ENCODE measurements around the gene NDUFB6. TPM values are rescaled to one million over a fixed set of nuclear protein-coding genes. Genes with fewer than 3 reads are reported as not detected.
A peak's percentile ranks its signal among the peaks of the same experiment; 100 is the strongest.
"Not testable (repeated sequence)": the region's sequence is repeated elsewhere in the genome, so short reads cannot be mapped to it uniquely, and the experiment has no call there.

The NDUFB6 gene
- total RNA-seq, 1 experiment from 2014 or later: 95.6 TPM

DNA sequence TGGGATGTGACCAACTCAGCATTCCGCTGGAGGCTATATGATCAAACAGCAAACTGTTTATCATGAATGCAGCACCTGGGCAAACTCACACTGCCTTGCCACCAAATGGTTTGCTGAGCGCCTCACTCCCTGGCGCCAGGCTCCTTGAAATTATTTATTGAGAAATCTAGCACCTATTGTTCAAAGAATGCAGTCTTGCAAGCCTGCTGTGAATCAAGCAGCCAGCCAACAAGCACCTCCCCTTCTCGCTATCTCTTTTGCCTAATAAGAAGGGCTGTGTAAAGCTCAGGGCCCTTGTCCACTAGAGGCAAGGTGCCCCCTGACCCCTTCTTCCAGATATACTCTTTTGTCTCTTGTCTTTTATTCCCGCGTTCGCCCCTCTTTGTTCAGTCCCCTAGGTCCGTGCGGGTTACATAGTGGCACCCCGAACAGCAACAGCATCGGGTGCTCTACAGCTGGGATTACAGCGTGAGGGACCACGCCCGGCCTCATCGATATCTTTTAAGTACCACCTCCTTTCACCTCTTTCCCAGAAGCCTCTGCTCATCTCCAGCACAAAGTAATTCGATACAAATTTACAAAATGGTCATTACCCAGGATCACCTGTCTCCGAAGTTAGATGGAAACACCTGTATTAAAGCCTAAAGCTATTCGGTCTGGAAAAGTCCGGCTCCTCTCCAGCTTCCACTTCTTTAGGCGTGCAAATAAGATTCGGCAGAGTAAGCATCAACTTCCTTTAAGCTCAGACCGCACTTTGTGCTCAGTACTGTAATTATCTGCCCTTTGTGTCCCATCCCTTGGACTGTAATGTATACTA is 47.9 kb downstream of the NDUFB6 start:
- Histone ChIP-seq H3K4me2 (ENCODE audit: low read depth, low read length, poor library complexity, severe bottlenecking) (peak overlapping the region; percentile 98), H3K9me3 (ENCODE audit: low read length) (no peaks in the 10 kb centered on the region), H2AFZ (ENCODE audit: low read length) (peak overlapping the region; percentile 88; the same call in 1 of the 2 replicates), H4K20me1 (ENCODE audit: insufficient read depth, low read depth, low read length) (no peaks in the 10 kb centered on the region), H3K79me2 (ENCODE audit: low read length) (peaks cover 31% of the 10 kb centered on the region), H3K4me1 (ENCODE audit: low read length) (peaks cover 30% of the 10 kb centered on the region), H3K9me2 (replicated peaks; ENCODE audit: insufficient read depth, low read length) (no peaks in the 10 kb centered on the region), H3K27ac (ENCODE audit: low read length) (peak overlapping the region; percentile 70), H3K4me3 (ENCODE audit: low read length) (peak overlapping the region; percentile 87), H3K36me3 (ENCODE audit: insufficient read depth, low read length) (peaks cover 5% of the 10 kb centered on the region; the same call in 1 of the 2 replicates), H3K9ac (ENCODE audit: low read length) (peak overlapping the region; percentile 80), H3K27me3 (ENCODE audit: low read length) (no peaks in the 10 kb centered on the region)
- no peak for DNase-seq

DNA sequence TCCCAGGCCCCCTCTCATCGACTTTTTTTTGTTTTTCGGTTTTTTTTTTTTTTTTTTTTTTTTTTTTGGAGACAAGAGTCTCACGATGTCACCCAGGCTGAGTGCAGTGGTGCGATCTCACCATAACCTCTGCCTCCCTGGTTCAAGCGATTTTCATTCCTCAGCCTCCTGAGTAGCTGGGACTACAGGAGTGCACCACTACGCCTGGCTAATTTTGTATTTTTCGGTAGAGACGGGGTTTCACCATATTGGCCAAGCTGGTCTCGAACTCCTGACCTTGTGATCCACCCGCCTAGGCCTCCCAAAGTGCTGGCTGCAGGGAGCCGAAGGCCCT is 48.4 kb downstream of the NDUFB6 start:
- not testable (repeated sequence) for H3K27me3 ChIP-seq (ENCODE audit: low read length); H3K27ac ChIP-seq (ENCODE audit: low read length); H3K9me2 ChIP-seq (replicated peaks; ENCODE audit: insufficient read depth, low read length); H3K9me3 ChIP-seq (ENCODE audit: low read length); H4K20me1 ChIP-seq (ENCODE audit: insufficient read depth, low read depth, low read length); H3K4me2 ChIP-seq (ENCODE audit: low read depth, low read length, poor library complexity, severe bottlenecking); H3K36me3 ChIP-seq (ENCODE audit: insufficient read depth, low read length); H3K9ac ChIP-seq (ENCODE audit: low read length); DNase-seq; H2AFZ ChIP-seq (ENCODE audit: low read length); H3K4me3 ChIP-seq (ENCODE audit: low read length)
- H3K79me2 ChIP-seq (ENCODE audit: low read length): peaks cover 31% of the 10 kb centered on the region
- peaks cover 30% of the 10 kb centered on the region for H3K4me1 ChIP-seq (ENCODE audit: low read length)

DNA sequence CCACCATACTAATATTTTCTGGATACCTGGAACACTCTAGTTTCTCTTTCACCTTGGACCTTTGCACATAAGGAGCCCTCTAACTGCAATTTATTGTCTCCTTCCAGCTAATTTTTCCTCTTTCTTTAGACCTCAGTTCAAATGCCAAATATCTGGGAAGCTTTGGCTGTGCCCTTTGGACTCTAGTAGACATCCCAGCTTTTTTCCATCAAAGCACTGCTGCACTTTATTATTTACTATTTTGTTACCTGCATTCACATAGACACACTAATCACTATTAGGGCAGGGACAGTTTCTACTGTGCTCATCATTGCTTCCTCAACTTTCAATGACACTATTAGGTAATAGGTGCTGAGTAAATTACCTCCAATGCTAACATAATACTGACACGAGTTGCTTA is 49.0 kb downstream of the NDUFB6 start:
- H3K9ac ChIP-seq (ENCODE audit: low read length): no peak overlapping the region
- peaks cover 13% of the 10 kb centered on the region; the same call in 1 of the 2 replicates for H3K36me3 ChIP-seq (ENCODE audit: insufficient read depth, low read length)
- no peaks in the 10 kb centered on the region for H4K20me1 ChIP-seq (ENCODE audit: insufficient read depth, low read depth, low read length)
- H3K4me2 ChIP-seq (ENCODE audit: low read depth, low read length, poor library complexity, severe bottlenecking): peak overlapping the region; percentile 6
- H3K4me1 ChIP-seq (ENCODE audit: low read length): peaks cover 30% of the 10 kb centered on the region
- H2AFZ ChIP-seq (ENCODE audit: low read length): no peak overlapping the region
- H3K27me3 ChIP-seq (ENCODE audit: low read length): no peaks in the 10 kb centered on the region
- no peak overlapping the region for H3K4me3 ChIP-seq (ENCODE audit: low read length)
- H3K79me2 ChIP-seq (ENCODE audit: low read length): peaks cover 31% of the 10 kb centered on the region
- no peaks in the 10 kb centered on the region for H3K9me2 ChIP-seq (replicated peaks; ENCODE audit: insufficient read depth, low read length)
- no peak for DNase-seq
- no peak overlapping the region for H3K27ac ChIP-seq (ENCODE audit: low read length)
- 0 out of 2 replicates have a peak, but pooled peaks cover 4% of the 10 kb centered on the region for H3K9me3 ChIP-seq (ENCODE audit: low read length)

DNA sequence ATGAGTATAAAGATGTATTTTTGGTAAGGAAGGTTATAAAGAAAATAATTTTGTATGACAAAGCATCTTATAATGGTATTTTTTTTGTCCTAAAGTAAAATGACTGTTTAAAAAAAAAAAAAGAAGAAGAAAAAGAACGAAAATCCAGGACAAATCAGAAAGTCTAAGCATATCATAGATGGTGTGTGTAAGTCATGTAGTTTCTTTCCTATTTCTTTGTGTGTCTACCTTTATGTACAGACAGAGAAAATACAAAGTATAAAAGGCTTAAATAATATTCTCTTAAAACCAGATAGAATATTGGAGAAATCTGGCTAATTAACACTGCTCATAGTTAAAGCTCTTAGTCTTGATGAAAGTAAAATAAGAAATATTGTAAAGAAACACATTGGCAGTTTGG is 54.7 kb downstream of the NDUFB6 start:
- H3K27me3 ChIP-seq (ENCODE audit: low read length): no peaks in the 10 kb centered on the region
- H3K79me2 ChIP-seq (ENCODE audit: low read length): peaks cover 8% of the 10 kb centered on the region; the same call in 1 of the 2 replicates
- H3K9me2 ChIP-seq (replicated peaks; ENCODE audit: insufficient read depth, low read length): no peaks in the 10 kb centered on the region
- peaks cover 21% of the 10 kb centered on the region; the same call in 1 of the 2 replicates for H3K36me3 ChIP-seq (ENCODE audit: insufficient read depth, low read length)
- no peak overlapping the region for H3K4me3 ChIP-seq (ENCODE audit: low read length)
- DNase-seq: no peak
- H2AFZ ChIP-seq (ENCODE audit: low read length): no peak overlapping the region
- no peak overlapping the region for H3K9ac ChIP-seq (ENCODE audit: low read length)
- no peak overlapping the region for H3K27ac ChIP-seq (ENCODE audit: low read length)
- peaks cover 13% of the 10 kb centered on the region for H3K9me3 ChIP-seq (ENCODE audit: low read length)
- H4K20me1 ChIP-seq (ENCODE audit: insufficient read depth, low read depth, low read length): no peaks in the 10 kb centered on the region
- H3K4me1 ChIP-seq (ENCODE audit: low read length): no peaks in the 10 kb centered on the region
- no peak overlapping the region for H3K4me2 ChIP-seq (ENCODE audit: low read depth, low read length, poor library complexity, severe bottlenecking)

DNA sequence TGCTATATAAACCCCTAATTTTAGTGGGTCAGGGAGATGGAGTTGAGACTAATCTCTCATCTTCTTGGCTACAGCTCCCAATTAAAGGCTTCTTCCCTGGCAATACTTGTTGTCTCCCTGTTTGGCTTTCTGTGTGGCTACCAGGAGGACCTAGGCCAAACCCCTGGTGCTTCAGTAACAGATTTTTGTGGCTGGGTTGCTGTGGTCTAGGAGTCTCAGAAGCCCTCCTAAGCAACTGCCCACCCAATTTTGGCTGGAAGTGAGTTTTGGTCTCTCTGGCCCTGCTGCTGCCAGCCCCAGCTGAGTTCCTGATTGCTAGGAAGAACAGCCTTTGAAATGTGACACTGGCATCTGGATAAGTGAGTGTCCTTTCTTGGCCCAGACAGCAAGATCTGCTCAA is 56.7 kb downstream of the NDUFB6 start:
- Histone ChIP-seq H3K36me3 (ENCODE audit: insufficient read depth, low read length) (peaks cover 21% of the 10 kb centered on the region; the same call in 1 of the 2 replicates), H3K9me2 (replicated peaks; ENCODE audit: insufficient read depth, low read length) (no peaks in the 10 kb centered on the region), H2AFZ (ENCODE audit: low read length) (no peak overlapping the region), H3K79me2 (ENCODE audit: low read length) (no peaks in the 10 kb centered on the region; the same call in 1 of the 2 replicates), H4K20me1 (ENCODE audit: insufficient read depth, low read depth, low read length) (no peaks in the 10 kb centered on the region), H3K9ac (ENCODE audit: low read length) (no peak overlapping the region), H3K4me3 (ENCODE audit: low read length) (no peak overlapping the region), H3K4me1 (ENCODE audit: low read length) (no peaks in the 10 kb centered on the region), H3K27me3 (ENCODE audit: low read length) (no peaks in the 10 kb centered on the region), H3K27ac (ENCODE audit: low read length) (no peak overlapping the region), H3K4me2 (ENCODE audit: low read depth, low read length, poor library complexity, severe bottlenecking) (no peak overlapping the region), H3K9me3 (ENCODE audit: low read length) (peaks cover 13% of the 10 kb centered on the region)
- no peak for DNase-seq

DNA sequence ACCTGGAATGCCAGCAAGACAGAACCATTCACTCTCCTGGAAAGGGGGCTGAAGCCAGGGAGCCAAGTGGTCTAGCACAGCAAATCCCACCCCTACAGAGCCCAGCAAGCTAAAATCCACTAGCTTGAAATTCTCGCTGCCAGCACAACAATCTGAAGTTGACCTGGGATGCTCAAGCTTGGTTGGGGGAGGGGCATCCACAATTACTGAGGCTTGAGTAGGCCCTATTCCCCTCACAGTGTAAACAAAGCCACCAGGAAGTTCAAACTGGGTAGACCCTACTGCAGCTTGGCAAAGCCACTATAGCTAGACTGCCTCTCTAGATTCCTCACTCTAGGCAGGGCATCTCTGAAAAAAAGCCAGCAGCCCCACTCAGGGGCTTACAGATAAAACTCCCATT is 64.2 kb downstream of the NDUFB6 start:
- no peaks in the 10 kb centered on the region for H3K4me1 ChIP-seq (ENCODE audit: low read length)
- H3K27ac ChIP-seq (ENCODE audit: low read length): no peak overlapping the region
- H3K4me3 ChIP-seq (ENCODE audit: low read length): no peak overlapping the region
- no peaks in the 10 kb centered on the region for H4K20me1 ChIP-seq (ENCODE audit: insufficient read depth, low read depth, low read length)
- H2AFZ ChIP-seq (ENCODE audit: low read length): no peak overlapping the region
- H3K9ac ChIP-seq (ENCODE audit: low read length): no peak overlapping the region
- H3K9me2 ChIP-seq (replicated peaks; ENCODE audit: insufficient read depth, low read length): no peaks in the 10 kb centered on the region
- peaks cover 22% of the 10 kb centered on the region for H3K79me2 ChIP-seq (ENCODE audit: low read length)
- H3K9me3 ChIP-seq (ENCODE audit: low read length): no peaks in the 10 kb centered on the region
- no peaks in the 10 kb centered on the region for H3K36me3 ChIP-seq (ENCODE audit: insufficient read depth, low read length)
- no peaks in the 10 kb centered on the region for H3K27me3 ChIP-seq (ENCODE audit: low read length)
- DNase-seq: no peak
- no peak overlapping the region for H3K4me2 ChIP-seq (ENCODE audit: low read depth, low read length, poor library complexity, severe bottlenecking)

DNA sequence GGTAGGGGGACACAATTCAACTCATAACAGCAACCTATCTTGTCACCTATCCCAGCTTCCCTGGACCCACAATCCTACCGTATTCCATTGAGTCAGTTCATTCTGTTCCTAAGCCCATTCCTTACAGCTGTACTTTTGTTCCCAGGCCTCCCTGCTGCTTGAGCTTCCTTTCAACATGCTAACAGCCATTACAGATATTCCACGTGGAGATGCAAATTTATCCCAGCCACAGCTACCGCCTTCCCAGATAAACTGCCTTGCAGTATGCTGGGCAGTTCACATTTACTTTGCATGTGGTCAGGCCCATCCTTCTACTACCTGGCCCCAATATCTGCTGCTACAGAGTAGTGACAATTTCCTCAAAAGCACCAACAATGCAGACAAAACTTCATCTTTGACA is 70.0 kb downstream of the NDUFB6 start:
- H3K36me3 ChIP-seq (ENCODE audit: insufficient read depth, low read length): peaks cover 4% of the 10 kb centered on the region; the same call in 1 of the 2 replicates
- H4K20me1 ChIP-seq (ENCODE audit: insufficient read depth, low read depth, low read length): no peaks in the 10 kb centered on the region
- DNase-seq: no peak
- no peaks in the 10 kb centered on the region for H3K27me3 ChIP-seq (ENCODE audit: low read length)
- H3K4me1 ChIP-seq (ENCODE audit: low read length): no peaks in the 10 kb centered on the region
- no peak overlapping the region for H3K9ac ChIP-seq (ENCODE audit: low read length)
- no peak overlapping the region for H3K4me2 ChIP-seq (ENCODE audit: low read depth, low read length, poor library complexity, severe bottlenecking)
- peaks cover 19% of the 10 kb centered on the region for H3K79me2 ChIP-seq (ENCODE audit: low read length)
- no peaks in the 10 kb centered on the region for H3K9me3 ChIP-seq (ENCODE audit: low read length)
- H3K4me3 ChIP-seq (ENCODE audit: low read length): no peak overlapping the region
- H3K27ac ChIP-seq (ENCODE audit: low read length): no peak overlapping the region
- H2AFZ ChIP-seq (ENCODE audit: low read length): no peak overlapping the region
- H3K9me2 ChIP-seq (replicated peaks; ENCODE audit: insufficient read depth, low read length): no peaks in the 10 kb centered on the region

All from Karpas-422 (cell line).